HCT116 (cell line): Measurements from ENCODE around the gene TMEM132E. TPM values are rescaled to one million over a fixed set of nuclear protein-coding genes. Genes with fewer than 3 reads are reported as not detected.

Source experiments
- ATAC-seq: fragments of 200-7000 bp; cut with Tn5 transposase; 2 replicates; pipeline ENCODE4 v1.9.1; 2020; ENCODE audit warnings: mild to moderate bottlenecking, moderate library complexity
- BruUV-seq: library from RNA; stranded (reverse); fragments of 400-500 nt; replicated peaks from 2 replicates; lab custom pipeline; 2021; lab: Mats Ljungman, UMichigan
- CTCF ChIA-PET: fragments of 300-600 bp; sonication (Branson Sonifier 250); formaldehyde crosslinking; loops from one replicate; lab custom pipeline; 2021; ENCODE audit warnings: antibody characterized with exemption; lab: Charles Lee
- POLR2A ChIA-PET: fragments of 300-600, 350-600 bp; sonication (Branson Sonifier 250); formaldehyde crosslinking; loops from one replicate; lab custom pipeline; 2021; ENCODE audit warnings: antibody characterized with exemption; lab: Charles Lee
- RAD21 ChIA-PET, 2 experiments: fragments of 300-600 bp; sonication (Branson Sonifier 250); formaldehyde crosslinking; loops; one replicate each; lab custom pipeline; 2023; ENCODE audit warnings: low total read pairs in 2 of 2; ENCODE audit not compliant: uncharacterized antibody in 2 of 2, unreplicated experiment in 2 of 2, low non-redundant PET in 1 of 2; lab: Charles Lee
- DNase-seq: peaks from one replicate; pipeline ENCODE4 v3.0.0-alpha.2; 2010; ENCODE audit warnings: low read depth, low spot score
- H2AFZ ChIP-seq: fragments of 200-600 bp; shearing (Covaris generic), sonication (generic); 2 replicates; pipeline ENCODE4 v1.6.1; 2017; ENCODE audit warnings: low read depth, mixed run types, mixed read lengths, antibody characterized with exemption, low read length; ENCODE audit not compliant: poor library complexity, severe bottlenecking
- H3K27ac ChIP-seq: 2 replicates; pipeline ENCODE4 v1.5.1; 2012; ENCODE audit warnings: low read depth, low read length
- H3K27me3 ChIP-seq: fragments of 200-600 bp; sonication (generic); 2 replicates; pipeline ENCODE4 v1.6.1; 2016; ENCODE audit warnings: mixed run types, low read length, mixed read lengths; ENCODE audit not compliant: insufficient read depth
- H3K36me3 ChIP-seq, 2 experiments: fragments of 200-500 bp in 1 of 2; fragments of 200-600 bp in 1 of 2; sonication (Bioruptor generic) in 1 of 2; sonication (generic) in 1 of 2; 2 replicates each; pipeline versions ENCODE4 v1.5.1 to v1.6.1; 2014 to 2016; ENCODE audit warnings: low read length in 2 of 2, inconsistent platforms in 1 of 2, mixed read lengths in 1 of 2, mixed run types in 1 of 2; ENCODE audit not compliant: insufficient read depth in 2 of 2, control insufficient read depth in 1 of 2
- H3K4me1 ChIP-seq, 2 experiments: fragments of 200-600 bp in 1 of 2; sonication (generic) in 1 of 2; 2 replicates each; pipeline versions ENCODE4 v1.5.1 to v1.6.1; 2012 to 2017; ENCODE audit warnings: low read length in 2 of 2, inconsistent platforms in 1 of 2, mild to moderate bottlenecking in 1 of 2, mixed read lengths in 1 of 2, mixed run types in 1 of 2, moderate library complexity in 1 of 2; ENCODE audit not compliant: insufficient read depth in 2 of 2, control insufficient read depth in 1 of 2
- H3K4me2 ChIP-seq: fragments of 200-600 bp; sonication (generic); 2 replicates; pipeline ENCODE4 v1.6.1; 2017; ENCODE audit warnings: mixed run types, low read length, mixed read lengths
- H3K4me3 ChIP-seq, 2 experiments: fragments of 200-600 bp in 1 of 2; sonication (generic) in 1 of 2; replicated peaks in 1 of 2; 2 replicates each; pipeline ENCODE4 v1.5.1; 2011 to 2016; ENCODE audit warnings: low read length in 2 of 2, control low read depth in 1 of 2, low read depth in 1 of 2, mild to moderate bottlenecking in 1 of 2, mixed read lengths in 1 of 2, mixed run types in 1 of 2
- H3K79me2 ChIP-seq: fragments of 200-600 bp; sonication (generic); 2 replicates; pipeline ENCODE4 v1.6.1; 2017; ENCODE audit warnings: mild to moderate bottlenecking, mixed run types, low read length, moderate library complexity, mixed read lengths; ENCODE audit not compliant: insufficient read depth
- H3K9ac ChIP-seq: fragments of 200-600 bp; sonication (generic); 2 replicates; pipeline ENCODE4 v1.6.1; 2016; ENCODE audit warnings: low read length, mixed read lengths
- H3K9me2 ChIP-seq: fragments of 200-600 bp; sonication (generic), shearing (Covaris generic); 2 replicates; pipeline ENCODE4 v1.6.1; 2017; ENCODE audit warnings: mixed run types, mild to moderate bottlenecking, moderate library complexity; ENCODE audit not compliant: insufficient read depth
- H3K9me3 ChIP-seq, 2 experiments: fragments of 200-500 bp in 1 of 2; fragments of 200-600 bp in 1 of 2; sonication (Bioruptor generic) in 1 of 2; sonication (generic) in 1 of 2; 2 replicates each; pipeline ENCODE4 v1.6.1; 2014 to 2017; ENCODE audit warnings: low read length in 2 of 2, mixed read lengths in 2 of 2, inconsistent platforms in 1 of 2, low read depth in 1 of 2, mild to moderate bottlenecking in 1 of 2, mixed run types in 1 of 2, moderate library complexity in 1 of 2; ENCODE audit not compliant: control insufficient read depth in 1 of 2, insufficient read depth in 1 of 2
- H4K20me1 ChIP-seq: fragments of 200-600 bp; sonication (generic), shearing (Covaris generic); 2 replicates; pipeline ENCODE4 v1.6.1; 2017; ENCODE audit warnings: mixed run types, mild to moderate bottlenecking, moderate library complexity; ENCODE audit not compliant: insufficient read depth
- CTCF ChIP-seq, 3 experiments: fragments of 200-600 bp in 1 of 3; sonication (generic) in 1 of 3; IDR thresholded peaks in 2 of 3; conservative IDR thresholded peaks in 1 of 3; 2 replicates each; pipeline ENCODE4 v1.5.1; 2012 to 2017; ENCODE audit warnings: low read depth in 2 of 3, low read length in 2 of 3, antibody characterized with exemption in 1 of 3, borderline replicate concordance in 1 of 3, control low read depth in 1 of 3, mild to moderate bottlenecking in 1 of 3, mixed read lengths in 1 of 3, mixed run types in 1 of 3, moderate library complexity in 1 of 3; ENCODE audit not compliant: insufficient read depth in 1 of 3
- EZH2 ChIP-seq: fragments of 200-600 bp; sonication (generic); IDR thresholded peaks from 2 replicates; pipeline ENCODE4 v1.6.1; 2017; ENCODE audit warnings: antibody characterized with exemption, mixed run types
- FOSL1 ChIP-seq: IDR thresholded peaks from 2 replicates; pipeline ENCODE4 v1.6.1; 2012; ENCODE audit warnings: low read depth
- MAX ChIP-seq: IDR thresholded peaks from 2 replicates; pipeline ENCODE4 v1.6.1; 2012
- POLR2A ChIP-seq: IDR thresholded peaks from 2 replicates; pipeline ENCODE4 v1.7.0; 2011; ENCODE audit warnings: borderline replicate concordance; ENCODE audit not compliant: insufficient read depth, insufficient read length; ENCODE audit errors: extremely low read depth
- POLR2AphosphoS5 ChIP-seq: IDR thresholded peaks from 2 replicates; pipeline ENCODE4 v1.6.1; 2011; ENCODE audit warnings: mild to moderate bottlenecking, low read depth, low read length, moderate library complexity
- RAD21 ChIP-seq: IDR thresholded peaks from 2 replicates; pipeline ENCODE4 v1.6.1; 2012; ENCODE audit warnings: low read depth, mild to moderate bottlenecking
- SIN3A ChIP-seq: IDR thresholded peaks from 2 replicates; pipeline ENCODE4 v1.6.1; 2012; ENCODE audit warnings: low read depth
- SRF ChIP-seq: IDR thresholded peaks from 2 replicates; pipeline ENCODE4 v1.6.1; 2012; ENCODE audit warnings: low read depth
- TCF7L2 ChIP-seq: IDR thresholded peaks from 2 replicates; pipeline ENCODE4 v1.7.0; 2011; ENCODE audit warnings: borderline replicate concordance, inconsistent platforms; ENCODE audit not compliant: insufficient read depth, insufficient read length; ENCODE audit errors: extremely low read depth
- YY1 ChIP-seq: IDR thresholded peaks from 2 replicates; pipeline ENCODE4 v1.6.1; 2011; ENCODE audit warnings: low read length, low read depth, moderate library complexity, mild to moderate bottlenecking; ENCODE audit not compliant: insufficient replicate concordance; ENCODE audit errors: extremely low read depth
- ZBTB33 ChIP-seq: IDR thresholded peaks from 2 replicates; pipeline ENCODE4 v1.6.1; 2011; ENCODE audit warnings: mild to moderate bottlenecking, low read length, moderate library complexity; ENCODE audit not compliant: insufficient replicate concordance; ENCODE audit errors: extremely low read depth
- ZFX ChIP-seq: fragments of 450-650 bp; IDR thresholded peaks from 2 replicates; pipeline ENCODE4 v1.6.1; 2017
- ZNF274 ChIP-seq: fragments of 200-500 bp; sonication (Bioruptor generic); IDR thresholded peaks from 2 replicates; pipeline ENCODE4 v1.6.1; 2014; ENCODE audit warnings: mild to moderate bottlenecking, low read depth, low read length, inconsistent platforms
- intact Hi-C: fragments of 100-400 bp; cut with micrococcal nuclease; formaldehyde crosslinking; loops from 2 replicates; pipeline ENCODE4 v1.10.0; 2022
- total RNA-seq: library from RNA; stranded (reverse); gene quantifications from one replicate; pipeline ENCODE4 v1.2.1, GENCODE V29; 2021; ENCODE audit not compliant: unreplicated experiment

Gene TMEM132E
- total RNA-seq, 1 experiment from 2014 or later, result not detected

- CTCF ChIA-PET, result no interaction called here
- no peaks in the 10 kb centered on the region for H3K4me1 ChIP-seq
- no peak overlapping the region for H3K4me3 ChIP-seq
- POLR2A ChIA-PET, result no interaction called here
- H3K27ac ChIP-seq, result no peak overlapping the region
- H3K9me2 ChIP-seq, result no peaks in the 10 kb centered on the region
- no peak overlapping the region for H2AFZ ChIP-seq
- no TSS peak for BruUV-seq
- intact Hi-C loops, result no loop called here
- no peak overlapping the region for H3K9ac ChIP-seq
- no peaks in the 10 kb centered on the region for H4K20me1 ChIP-seq
- DNase-seq, result no peak
- ATAC-seq, result no peak
- H3K27me3 ChIP-seq, result peaks cover 59% of the 10 kb centered on the region
- TF ChIP-seq EZH2 (no peak), SRF (no peak), RAD21 (no peak), CTCF (IDR thresholded peaks at IDR 0.05 in 2 of 3, conservative IDR thresholded peaks at IDR 0.05 in 1 of 3; ENCODE audit: borderline replicate concordance in 1 of 3, insufficient read depth in 1 of 3, low read depth in 2 of 3, low read length in 2 of 3) (no peak), YY1 (no peak), ZNF274 (no peak), ZFX (no peak), POLR2AphosphoS5 (no peak)
- H3K79me2 ChIP-seq, result no peaks in the 10 kb centered on the region
- RAD21 ChIA-PET, result no interaction called here
- no peak overlapping the region for H3K4me2 ChIP-seq
- H3K9me3 ChIP-seq, result no peaks in the 10 kb centered on the region
- H3K36me3 ChIP-seq, result no peaks in the 10 kb centered on the region
Observed at GRCh38 chr17:34607917-34608316, 28.5 kb downstream of the TMEM132E start.

GRCh38 chr17:34609210-34609609, 29.8 kb downstream of the TMEM132E start:
- no peak for ATAC-seq

More at GRCh38 chr17:34609210-34609609, 29.8 kb downstream of the TMEM132E start:
- POLR2A ChIA-PET, result no interaction called here
- TF ChIP-seq RAD21 (no peak), TCF7L2 (no peak), FOSL1 (no peak), ZBTB33 (no peak), CTCF (IDR thresholded peaks at IDR 0.05 in 2 of 3, conservative IDR thresholded peaks at IDR 0.05 in 1 of 3; ENCODE audit: borderline replicate concordance in 1 of 3, insufficient read depth in 1 of 3, low read depth in 2 of 3, low read length in 2 of 3) (no peak), SRF (no peak), POLR2A (no peak), ZNF274 (no peak), SIN3A (no peak), MAX (no peak)
- Histone ChIP-seq H3K9me3 (no peaks in the 10 kb centered on the region), H3K27me3 (peaks cover 59% of the 10 kb centered on the region), H2AFZ (no peak overlapping the region), H3K79me2 (no peaks in the 10 kb centered on the region), H3K4me2 (no peak overlapping the region), H3K4me1 (no peaks in the 10 kb centered on the region), H3K27ac (no peak overlapping the region), H4K20me1 (no peaks in the 10 kb centered on the region), H3K36me3 (no peaks in the 10 kb centered on the region), H3K4me3 (no peak overlapping the region), H3K9ac (no peak overlapping the region), H3K9me2 (no peaks in the 10 kb centered on the region)
- CTCF ChIA-PET, result interaction anchor here (0.7 kb wide), 1 partner anchor 24 kb away, joined by 3 read pairs; no protein-coding TSS in a partner anchor
- BruUV-seq, result no TSS peak
- intact Hi-C loops, result no loop called here
- no peak for DNase-seq
- RAD21 ChIA-PET, result no interaction called here
